GM19395 (cell line): ENCODE measurements around the gene VAMP8.
"Not testable (repeated sequence)": the region's sequence is repeated elsewhere in the genome, so short reads cannot be mapped to it uniquely, and the experiment has no call there.

Experiments
- ATAC-seq: cut with Tn5 transposase; IDR thresholded peaks from one replicate; pipeline ENCODE4 v1.9.1; 2021; ENCODE audit warnings: mild to moderate bottlenecking, moderate library complexity; ENCODE audit not compliant: unreplicated experiment

VAMP8 gene

GRCh38 chr2:85615413-85615728 lies 38.0 kb downstream of the VAMP8 start:
- ATAC-seq, result no peak

GRCh38 chr2:85617723-85618122 lies 40.3 kb downstream of the VAMP8 start:
- ATAC-seq, result not testable (repeated sequence)

GRCh38 chr2:85619617-85620016 lies 42.2 kb downstream of the VAMP8 start:
- no peak for ATAC-seq

- no peak for ATAC-seq
Observed at GRCh38 chr2:85621338-85621737, 44.0 kb downstream of the VAMP8 start.

GRCh38 chr2:85623991-85624390 lies 46.6 kb downstream of the VAMP8 start:
- no peak for ATAC-seq

- no peak for ATAC-seq
Observed at GRCh38 chr2:85628658-85629057, 51.3 kb downstream of the VAMP8 start.

GRCh38 chr2:85631316-85631715 lies 53.9 kb downstream of the VAMP8 start:
- ATAC-seq, result no peak
